ENCODE measurements around the gene ATP5F1D. TPM values are rescaled to one million over a fixed set of nuclear protein-coding genes. Genes with fewer than 3 reads are reported as not detected.
"Not testable (repeated sequence)": the region's sequence is repeated elsewhere in the genome, so short reads cannot be mapped to it uniquely, and the experiment has no call there.

ATP5F1D gene
- total RNA-seq (99.2 TPM), polyA plus RNA-seq (ENCODE audit: insufficient read depth in 1 of 8, insufficient read length in 8 of 8, low replicate concordance in 1 of 8) (100 to 1,000 TPM; 134 to 211 (median 166) TPM)
- long read RNA-seq, donor 1, transcript ATP5F1D-202 (5 exons, 704 nt): major isoform, 42 of 74 reads
- long read RNA-seq, donor 1, transcript ATP5F1D-201 (4 exons, 997 nt): minor isoform, 26 of 74 reads
- long read RNA-seq, donor 1, partial matches to known transcripts: 0 of 74 reads
- long read RNA-seq, donor 1, other reads (novel, unspliced or antisense): 0 of 74 reads
- long read RNA-seq, donor 2, transcript ATP5F1D-202 (5 exons, 704 nt): minor isoform, 5 of 12 reads
- long read RNA-seq, donor 2, transcript ATP5F1D-201 (4 exons, 997 nt): major isoform, 7 of 12 reads
- long read RNA-seq, donor 2, partial matches to known transcripts: 0 of 12 reads
- long read RNA-seq, donor 2, other reads (novel, unspliced or antisense): 0 of 12 reads
- long read RNA-seq, donor 3, transcript ATP5F1D-201 (4 exons, 997 nt): minor isoform, 66 of 186 reads
- long read RNA-seq, donor 3, transcript ATP5F1D-202 (5 exons, 704 nt): major isoform, 104 of 186 reads
- long read RNA-seq, donor 3, transcript ATP5F1D-205 (4 exons, 1,144 nt): minor isoform, 7 of 186 reads
- long read RNA-seq, donor 3, partial matches to known transcripts: 0 of 186 reads
- long read RNA-seq, donor 3, other reads (novel, unspliced or antisense): 0 of 186 reads
- long read RNA-seq, donor 4, transcript ATP5F1D-201 (4 exons, 997 nt): minor isoform, 43 of 150 reads
- long read RNA-seq, donor 4, transcript ATP5F1D-202 (5 exons, 704 nt): major isoform, 99 of 150 reads
- long read RNA-seq, donor 4, partial matches to known transcripts: 0 of 150 reads
- long read RNA-seq, donor 4, other reads (novel, unspliced or antisense): 0 of 150 reads
- long read RNA-seq, donor 5, transcript ATP5F1D-201 (4 exons, 997 nt): minor isoform, 114 of 326 reads
- long read RNA-seq, donor 5, transcript ATP5F1D-202 (5 exons, 704 nt): major isoform, 192 of 326 reads
- long read RNA-seq, donor 5, partial matches to known transcripts: 10 of 326 reads
- long read RNA-seq, donor 5, other reads (novel, unspliced or antisense): 0 of 326 reads
- long read RNA-seq, donor 6, transcript ATP5F1D-201 (4 exons, 997 nt): minor isoform, 65 of 278 reads
- long read RNA-seq, donor 6, transcript ATP5F1D-205 (4 exons, 1,144 nt): minor isoform, 11 of 278 reads
- long read RNA-seq, donor 6, transcript ATP5F1D-202 (5 exons, 704 nt): major isoform, 180 of 278 reads
- long read RNA-seq, donor 6, partial matches to known transcripts: 12 of 278 reads
- long read RNA-seq, donor 6, other reads (novel, unspliced or antisense): 0 of 278 reads
- long read RNA-seq, donor 7, transcript ATP5F1D-205 (4 exons, 1,144 nt): minor isoform, 6 of 200 reads
- long read RNA-seq, donor 7, transcript ATP5F1D-201 (4 exons, 997 nt): minor isoform, 51 of 200 reads
- long read RNA-seq, donor 7, transcript ATP5F1D-202 (5 exons, 704 nt): major isoform, 124 of 200 reads
- long read RNA-seq, donor 7, partial matches to known transcripts: 9 of 200 reads
- long read RNA-seq, donor 7, other reads (novel, unspliced or antisense): 0 of 200 reads
- long read RNA-seq, donor 8, transcript ATP5F1D-201 (4 exons, 997 nt): minor isoform, 38 of 143 reads
- long read RNA-seq, donor 8, transcript ATP5F1D-202 (5 exons, 704 nt): major isoform, 81 of 143 reads
- long read RNA-seq, donor 8, partial matches to known transcripts: 11 of 143 reads
- long read RNA-seq, donor 8, other reads (novel, unspliced or antisense): 0 of 143 reads
- long read RNA-seq, donor 9, transcript ATP5F1D-201 (4 exons, 997 nt): minor isoform, 30 of 148 reads
- long read RNA-seq, donor 9, transcript ATP5F1D-202 (5 exons, 704 nt): major isoform, 98 of 148 reads
- long read RNA-seq, donor 9, partial matches to known transcripts: 10 of 148 reads
- long read RNA-seq, donor 9, other reads (novel, unspliced or antisense): 0 of 148 reads
- long read RNA-seq, donor 10, transcript ATP5F1D-201 (4 exons, 997 nt): minor isoform, 62 of 245 reads
- long read RNA-seq, donor 10, transcript ATP5F1D-208 (1 exons, 1,587 nt): minor isoform, 7 of 245 reads
- long read RNA-seq, donor 10, transcript ATP5F1D-202 (5 exons, 704 nt): major isoform, 139 of 245 reads
- long read RNA-seq, donor 10, transcript ATP5F1D-209 (3 exons, 343 nt): minor isoform, 6 of 245 reads
- long read RNA-seq, donor 10, partial matches to known transcripts: 23 of 245 reads
- long read RNA-seq, donor 10, other reads (novel, unspliced or antisense): 0 of 245 reads
- long read RNA-seq, donor 11, transcript ATP5F1D-202 (5 exons, 704 nt): major isoform, 119 of 181 reads
- long read RNA-seq, donor 11, transcript ATP5F1D-201 (4 exons, 997 nt): minor isoform, 54 of 181 reads
- long read RNA-seq, donor 11, partial matches to known transcripts: 0 of 181 reads
- long read RNA-seq, donor 11, other reads (novel, unspliced or antisense): 0 of 181 reads

GRCh38 chr19:1241417-1242095 is at the start of gene ATP5F1D:
TSS of gene ATP5F1D (plus strand) at chr19:1241751. CDS start at chr19:1241851, 100 bp downstream.
- peak within 1 kb of the TSS; percentile 66 for H3K4me3 ChIP-seq (ENCODE audit: low read length)
- peak within 1 kb of the TSS; percentile 47 for H3K27ac ChIP-seq (ENCODE audit: low read length)
- H3K27me3 ChIP-seq (ENCODE audit: control insufficient read depth, insufficient read depth, low read length): peaks cover 6% of the 10 kb centered on the region
- H3K4me1 ChIP-seq (ENCODE audit: control insufficient read depth, insufficient read depth, low read length): peaks cover 79% of the 10 kb centered on the region
- under 1% methylated on average over 75 of the region's 79 CpGs for WGBS (ENCODE audit: insufficient coverage)
- no peaks in the 10 kb centered on the region for H3K9me3 ChIP-seq (replicated peaks; ENCODE audit: control insufficient read depth, low read depth, low read length)
- H3K36me3 ChIP-seq (ENCODE audit: control insufficient read depth, insufficient read depth, low read length): peaks cover 4% of the 10 kb centered on the region
- DNase-seq: peak; percentile 97

GRCh38 chr19:1199531-1199930 is 42.0 kb upstream of the ATP5F1D start:
- Histone ChIP-seq H3K4me3 (ENCODE audit: low read length) (no peak overlapping the region), H3K9me3 (replicated peaks; ENCODE audit: control insufficient read depth, low read depth, low read length) (no peaks in the 10 kb centered on the region), H3K36me3 (ENCODE audit: control insufficient read depth, insufficient read depth, low read length) (no peaks in the 10 kb centered on the region), H3K27me3 (ENCODE audit: control insufficient read depth, insufficient read depth, low read length) (no peaks in the 10 kb centered on the region), H3K4me1 (ENCODE audit: control insufficient read depth, insufficient read depth, low read length) (no peaks in the 10 kb centered on the region), H3K27ac (ENCODE audit: low read length) (no peak overlapping the region)
- no peak for DNase-seq
- 80% methylated on average over 10 of the region's 10 CpGs for WGBS (ENCODE audit: insufficient coverage)

GRCh38 chr19:1200614-1201013 is 40.9 kb upstream of the ATP5F1D start:
- H3K4me1 ChIP-seq (ENCODE audit: control insufficient read depth, insufficient read depth, low read length); H3K27ac ChIP-seq (ENCODE audit: low read length); H3K9me3 ChIP-seq (replicated peaks; ENCODE audit: control insufficient read depth, low read depth, low read length); H3K36me3 ChIP-seq (ENCODE audit: control insufficient read depth, insufficient read depth, low read length); H3K4me3 ChIP-seq (ENCODE audit: low read length); H3K27me3 ChIP-seq (ENCODE audit: control insufficient read depth, insufficient read depth, low read length); DNase-seq: not testable (repeated sequence)
- WGBS (ENCODE audit: insufficient coverage): no CpG with 5 or more reads among the region's 4 CpGs

- peak within 1 kb of the TSS; percentile 73 for H3K4me3 ChIP-seq (ENCODE audit: low read length)
- H3K36me3 ChIP-seq (ENCODE audit: control insufficient read depth, insufficient read depth, low read length): peaks cover 10% of the 10 kb centered on the region
- H3K4me1 ChIP-seq (ENCODE audit: control insufficient read depth, insufficient read depth, low read length): peaks cover 41% of the 10 kb centered on the region
- WGBS (ENCODE audit: insufficient coverage): 3% methylated on average over 110 of the region's 114 CpGs
- H3K9me3 ChIP-seq (replicated peaks; ENCODE audit: control insufficient read depth, low read depth, low read length): no peaks in the 10 kb centered on the region
- peak within 1 kb of the TSS; percentile 76 for H3K27ac ChIP-seq (ENCODE audit: low read length)
- peak; percentile 99 for DNase-seq
- no peaks in the 10 kb centered on the region for H3K27me3 ChIP-seq (ENCODE audit: control insufficient read depth, insufficient read depth, low read length)
Measured at GRCh38 chr19:1205114-1206099, 36.1 kb upstream of the ATP5F1D start, which contains the start of gene STK11. TSS of gene STK11 (plus strand) at chr19:1205778. CDS start at chr19:1206914, 1,136 bp downstream.

GRCh38 chr19:1206150-1206863 is 35.2 kb upstream of the ATP5F1D start:
- Histone ChIP-seq H3K4me3 (ENCODE audit: low read length) (peak overlapping the region; percentile 73), H3K36me3 (ENCODE audit: control insufficient read depth, insufficient read depth, low read length) (peaks cover 10% of the 10 kb centered on the region), H3K4me1 (ENCODE audit: control insufficient read depth, insufficient read depth, low read length) (peaks cover 46% of the 10 kb centered on the region), H3K27me3 (ENCODE audit: control insufficient read depth, insufficient read depth, low read length) (no peaks in the 10 kb centered on the region), H3K9me3 (replicated peaks; ENCODE audit: control insufficient read depth, low read depth, low read length) (no peaks in the 10 kb centered on the region), H3K27ac (ENCODE audit: low read length) (peak overlapping the region; percentile 76)
- WGBS (ENCODE audit: insufficient coverage): under 1% methylated on average over 71 of the region's 78 CpGs
- DNase-seq: no peak

GRCh38 chr19:1206864-1207450 is 34.6 kb upstream of the ATP5F1D start:
- Histone ChIP-seq H3K9me3 (replicated peaks; ENCODE audit: control insufficient read depth, low read depth, low read length) (no peaks in the 10 kb centered on the region), H3K4me1 (ENCODE audit: control insufficient read depth, insufficient read depth, low read length) (peaks cover 52% of the 10 kb centered on the region), H3K4me3 (ENCODE audit: low read length) (peak overlapping the region; percentile 73), H3K27ac (ENCODE audit: low read length) (peak overlapping the region; percentile 76), H3K36me3 (ENCODE audit: control insufficient read depth, insufficient read depth, low read length) (peaks cover 14% of the 10 kb centered on the region), H3K27me3 (ENCODE audit: control insufficient read depth, insufficient read depth, low read length) (no peaks in the 10 kb centered on the region)
- no peak for DNase-seq
- 3% methylated on average over 34 of the region's 38 CpGs for WGBS (ENCODE audit: insufficient coverage)

GRCh38 chr19:1208830-1209229 is 32.7 kb upstream of the ATP5F1D start:
- H3K4me3 ChIP-seq (ENCODE audit: low read length); H3K27ac ChIP-seq (ENCODE audit: low read length); H3K9me3 ChIP-seq (replicated peaks; ENCODE audit: control insufficient read depth, low read depth, low read length); DNase-seq; H3K27me3 ChIP-seq (ENCODE audit: control insufficient read depth, insufficient read depth, low read length): not testable (repeated sequence)
- 78% methylated on average over 9 of the region's 10 CpGs for WGBS (ENCODE audit: insufficient coverage)
- Histone ChIP-seq H3K36me3 (ENCODE audit: control insufficient read depth, insufficient read depth, low read length) (peaks cover 20% of the 10 kb centered on the region), H3K4me1 (ENCODE audit: control insufficient read depth, insufficient read depth, low read length) (peaks cover 65% of the 10 kb centered on the region)

Measured in muscle of leg (tissue), 16 donors.